GM12878 (cell line): Measurements from ENCODE around the gene HMOX1. TPM values are rescaled to one million over a fixed set of nuclear protein-coding genes. Genes with fewer than 3 reads are reported as not detected.

Experiments
- ATF7 ChIP-seq: fragments of 450-650 bp; IDR thresholded peaks from 2 replicates; pipeline ENCODE4 v1.6.1; 2016; ENCODE audit warnings: low read depth, mild to moderate bottlenecking
- BMI1 ChIP-seq: fragments of 450-650 bp; IDR thresholded peaks from 2 replicates; pipeline ENCODE4 v1.6.1; 2016; ENCODE audit warnings: mild to moderate bottlenecking, moderate library complexity, borderline replicate concordance
- CEBPB ChIP-seq, 2 experiments: fragments of 150-350 bp in 1 of 2; IDR thresholded peaks; 2 replicates each; pipeline ENCODE4 v1.6.1; 2012 to 2014; ENCODE audit warnings: low read depth in 2 of 2, low read length in 2 of 2, borderline replicate concordance in 1 of 2, inconsistent platforms in 1 of 2
- CREB1 ChIP-seq: IDR thresholded peaks from 2 replicates; pipeline ENCODE4 v1.6.1; 2012; ENCODE audit warnings: low read depth, mild to moderate bottlenecking, inconsistent platforms
- EP300 ChIP-seq, 2 experiments: fragments of 150-350 bp in 1 of 2; IDR thresholded peaks; 2 replicates each; pipeline ENCODE4 v1.6.1; 2011 to 2012; ENCODE audit warnings: low read depth in 2 of 2, low read length in 2 of 2, borderline replicate concordance in 1 of 2, improper control_type of control experiment in 1 of 2, inconsistent platforms in 1 of 2; ENCODE audit not compliant: control insufficient read depth in 1 of 2
- HDGF ChIP-seq: fragments of 450-650 bp; IDR thresholded peaks from 2 replicates; pipeline ENCODE4 v1.6.1; 2016; ENCODE audit warnings: antibody characterized with exemption
- KAT2A ChIP-seq: conservative IDR thresholded peaks from 2 replicates; pipeline ENCODE4 v1.6.1; 2011; ENCODE audit warnings: low read depth, low read length; ENCODE audit not compliant: control insufficient read depth
- MAX ChIP-seq: IDR thresholded peaks from 2 replicates; pipeline ENCODE4 v1.6.1; 2012; ENCODE audit warnings: low read depth, low read length, improper control_type of control experiment
- RAD21 ChIP-seq: IDR thresholded peaks from 2 replicates; pipeline ENCODE4 v1.6.1; 2011; ENCODE audit warnings: mild to moderate bottlenecking, low read depth, low read length, moderate library complexity; ENCODE audit not compliant: insufficient read depth
- RB1 ChIP-seq: fragments of 450-650 bp; formaldehyde crosslinking; IDR thresholded peaks from 2 replicates; pipeline ENCODE4 v1.6.1; 2017; ENCODE audit warnings: mild to moderate bottlenecking, borderline replicate concordance
- RCOR1 ChIP-seq: conservative IDR thresholded peaks from 2 replicates; pipeline ENCODE4 v1.6.1; 2012; ENCODE audit warnings: low read depth, low read length, improper control_type of control experiment
- SIN3A ChIP-seq: IDR thresholded peaks from 2 replicates; pipeline ENCODE4 v1.6.1; 2012; ENCODE audit warnings: low read depth, low read length, improper control_type of control experiment
- SMAD5 ChIP-seq: IDR thresholded peaks from 2 replicates; pipeline ENCODE4 v1.6.1; 2016; ENCODE audit warnings: antibody characterized with exemption, low read depth
- TARDBP ChIP-seq: IDR thresholded peaks from 2 replicates; pipeline ENCODE4 v1.6.1; 2016; ENCODE audit warnings: borderline replicate concordance
- TBL1XR1 ChIP-seq: IDR thresholded peaks from 2 replicates; pipeline ENCODE4 v1.6.1; 2012; ENCODE audit warnings: low read depth, low read length, improper control_type of control experiment
- WRNIP1 ChIP-seq: IDR thresholded peaks from 2 replicates; pipeline ENCODE4 v1.6.1; 2011; ENCODE audit warnings: low read depth, low read length, improper control_type of control experiment, borderline replicate concordance
- YY1 ChIP-seq: IDR thresholded peaks from 2 replicates; pipeline ENCODE4 v1.6.1; 2011; ENCODE audit warnings: low read depth, mild to moderate bottlenecking, low read length
- ZBTB11 ChIP-seq: fragments of 450-650 bp; formaldehyde crosslinking; IDR thresholded peaks from 2 replicates; pipeline ENCODE4 v1.5.0; 2022; ENCODE audit warnings: mild to moderate bottlenecking, missing genetic modification characterization
- ZBTB40 ChIP-seq: fragments of 450-650 bp; IDR thresholded peaks from 2 replicates; pipeline ENCODE4 v1.6.1; 2016; ENCODE audit warnings: mild to moderate bottlenecking, moderate library complexity, borderline replicate concordance
- ZNF622 ChIP-seq: fragments of 450-650 bp; IDR thresholded peaks from 2 replicates; pipeline ENCODE4 v1.6.1; 2017; ENCODE audit warnings: mild to moderate bottlenecking, inconsistent platforms
- ZZZ3 ChIP-seq: IDR thresholded peaks from 2 replicates; pipeline ENCODE4 v1.6.1; 2011; ENCODE audit warnings: low read depth; ENCODE audit not compliant: control insufficient read depth, insufficient read length
- polyA plus RNA-seq, 11 experiments: library from polyadenylated mRNA; depleted of rRNA in 4 of 11; unstranded in 6 of 11; stranded (reverse) in 5 of 11; fragments of >200 nt; fragmentation: Nextera tagmentation in 4 of 11; fragmentation: Illumina TruSeq in 1 of 11; extraction: Ambion mirVana in 4 of 11; extraction: Trizol in 1 of 11; gene quantifications; 1 replicate in 1 of 11; 2 replicates in 10 of 11; pipeline versions ENCODE4 v1.2.1 to v1.2.3, GENCODE V29; 2011 to 2016; ENCODE audit warnings: inconsistent platforms in 2 of 11, missing spikeins in 2 of 11, low read depth in 1 of 11
- total RNA-seq, 4 experiments: library from RNA; depleted of rRNA in 3 of 4; stranded (reverse); fragments of >200 nt in 3 of 4; fragmentation: Illumina TruSeq in 1 of 4; extraction: Trizol in 1 of 4; gene quantifications; 2 replicates each; pipeline versions ENCODE4 v1.2.1 to v1.2.3, GENCODE V29; 2013 to 2021
- TF ChIP-seq, protein P1 (sequence below): IDR thresholded peaks from 2 replicates; pipeline ENCODE4 v1.6.1; 2011; ENCODE audit warnings: mild to moderate bottlenecking, low read depth, low read length, moderate library complexity; ENCODE audit not compliant: insufficient replicate concordance

HMOX1 gene
- total and polyA plus RNA-seq, 10 of the 15 experiments (the other 5 are each of a cell fraction or from before 2014, with no cell fraction given), result 1.5 to 36.7 (median 18.8) TPM

- TF ChIP-seq, protein P1, sequence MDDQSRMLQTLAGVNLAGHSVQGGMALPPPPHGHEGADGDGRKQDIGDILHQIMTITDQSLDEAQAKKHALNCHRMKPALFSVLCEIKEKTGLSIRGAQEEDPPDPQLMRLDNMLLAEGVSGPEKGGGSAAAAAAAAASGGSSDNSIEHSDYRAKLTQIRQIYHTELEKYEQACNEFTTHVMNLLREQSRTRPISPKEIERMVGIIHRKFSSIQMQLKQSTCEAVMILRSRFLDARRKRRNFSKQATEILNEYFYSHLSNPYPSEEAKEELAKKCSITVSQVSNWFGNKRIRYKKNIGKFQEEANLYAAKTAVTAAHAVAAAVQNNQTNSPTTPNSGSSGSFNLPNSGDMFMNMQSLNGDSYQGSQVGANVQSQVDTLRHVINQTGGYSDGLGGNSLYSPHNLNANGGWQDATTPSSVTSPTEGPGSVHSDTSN, result no peak
- TF ChIP-seq ZBTB40, result no peak
- TF ChIP-seq ZZZ3, result no peak
- TF ChIP-seq BMI1, result no peak
- TF ChIP-seq SIN3A, result no peak
- no peak for TF ChIP-seq ZNF622
- TF ChIP-seq ATF7, result no peak
- TF ChIP-seq HDGF, result no peak
- TF ChIP-seq CEBPB (IDR thresholded peaks at IDR 0.05; ENCODE audit: borderline replicate concordance in 1 of 2, low read depth in 2 of 2, low read length in 2 of 2), result no peak
- TF ChIP-seq RB1, result no peak
- no peak for TF ChIP-seq ZBTB11 (CRISPR knock-in tag)
- TF ChIP-seq TBL1XR1, result no peak
- no peak for TF ChIP-seq EP300 (IDR thresholded peaks at IDR 0.05; ENCODE audit: borderline replicate concordance in 1 of 2, control insufficient read depth in 1 of 2, low read depth in 2 of 2, low read length in 2 of 2)
- no peak for TF ChIP-seq CREB1
- no peak for TF ChIP-seq MAX
- TF ChIP-seq WRNIP1, result no peak
- no peak for TF ChIP-seq TARDBP
- peak; percentile 55 for TF ChIP-seq RAD21
- no peak for TF ChIP-seq SMAD5
- TF ChIP-seq KAT2A, result no peak
- TF ChIP-seq RCOR1, result no peak
- 0 out of 2 replicates have a peak, but pooled peaks have one; percentile 22 for TF ChIP-seq YY1
Observed at GRCh38 chr22:35430897-35431322, 50.0 kb downstream of the HMOX1 start (continued).
